GM12875 (cell line): ENCODE results near the gene CD81.

Experiments used
- H3K4me3 ChIP-seq: one replicate; pipeline ENCODE4 v1.5.1; 2011; ENCODE audit warnings: low read depth, low read length, control low read depth
- CTCF ChIP-seq: IDR thresholded peaks from 2 replicates; pipeline ENCODE4 v1.5.1; 2011; ENCODE audit warnings: low read depth, mild to moderate bottlenecking, control low read depth, inconsistent platforms, low read length, moderate library complexity, borderline replicate concordance; ENCODE audit not compliant: insufficient read depth

The CD81 gene

GRCh38 chr11:2409611-2410468, 32.7 kb downstream of the CD81 start:
- no peak overlapping the region for H3K4me3 ChIP-seq
- no peak for TF ChIP-seq CTCF

- H3K4me3 ChIP-seq = no peak overlapping the region
- TF ChIP-seq CTCF = no peak
Observed at GRCh38 chr11:2410616-2411015, 33.5 kb downstream of the CD81 start.

- H3K4me3 ChIP-seq = no peak overlapping the region
- no peak for TF ChIP-seq CTCF
Observed at GRCh38 chr11:2411446-2412305, 34.6 kb downstream of the CD81 start.

GRCh38 chr11:2412323-2412722, 35.2 kb downstream of the CD81 start:
- no peak overlapping the region for H3K4me3 ChIP-seq
- no peak for TF ChIP-seq CTCF

GRCh38 chr11:2413742-2414579, 36.9 kb downstream of the CD81 start:
- no peak overlapping the region for H3K4me3 ChIP-seq
- TF ChIP-seq CTCF = no peak

GRCh38 chr11:2414616-2415015, 37.5 kb downstream of the CD81 start:
- TF ChIP-seq CTCF = no peak
- H3K4me3 ChIP-seq = no peak overlapping the region
